Psoas muscle (tissue), 8 donors: ENCODE results near the gene INAFM1. TPM values are rescaled to one million over a fixed set of nuclear protein-coding genes. Genes with fewer than 3 reads are reported as not detected.

ENCODE experiments used
- ATAC-seq, 4 donors: fragments of 200-7000 bp; cut with Tn5 transposase; one replicate each; pipeline ENCODE4 v1.9.1; 2020; ENCODE audit warnings: moderate library complexity in 3 of 4, mild to moderate bottlenecking in 2 of 4
- DNase-seq, 2 donors: peaks; one replicate each; pipeline ENCODE4 v3.0.0-alpha.2; 2020
- H3K27ac ChIP-seq: fragments of 200-600 bp; one replicate; pipeline ENCODE4 v1.8.0; 2022
- H3K27me3 ChIP-seq, 3 donors: fragments of 200-600 bp in 1 of 3; one replicate each; pipeline versions ENCODE4 v1.6.1 to v1.8.0; 2013 to 2022; ENCODE audit warnings: low read length in 2 of 3, mild to moderate bottlenecking in 2 of 3, moderate library complexity in 1 of 3; ENCODE audit not compliant: insufficient read depth in 3 of 3
- H3K36me3 ChIP-seq, 2 donors: fragments of 200-600 bp in 1 of 2; one replicate each; pipeline versions ENCODE4 v1.6.1 to v1.8.0; 2013 to 2022; ENCODE audit warnings: low read depth in 1 of 2, mild to moderate bottlenecking in 1 of 2, moderate library complexity in 1 of 2; ENCODE audit not compliant: insufficient read depth in 1 of 2
- H3K4me1 ChIP-seq: fragments of 200-600 bp; one replicate; pipeline ENCODE4 v1.8.0; 2022
- H3K4me3 ChIP-seq: fragments of 200-600 bp; one replicate; pipeline ENCODE4 v1.8.0; 2022; ENCODE audit warnings: mild to moderate bottlenecking
- H3K9me3 ChIP-seq: fragments of 200-600 bp; one replicate; pipeline ENCODE4 v1.8.0; 2022
- WGBS, 3 donors: extraction: QIAGEN DNeasy Blood & Tissue Kit; methylation state at CpG; one replicate each; pipeline versions ENCODE4 v1.1.6 to v1.1.7; 2013; 5-methylcytosine and 5-hydroxymethylcytosine counted together
- intact Hi-C, 2 donors: fragments of 100-400 bp; cut with DNase I; formaldehyde crosslinking; loops; one replicate each; pipeline versions ENCODE4 v1.11.0 to v1.14.2; 2022
- polyA plus RNA-seq, 3 donors: library from polyadenylated mRNA; stranded (reverse); fragments of 200-250 nt; gene quantifications; one replicate each; pipeline ENCODE4 v1.2.3, GENCODE V29; 2013
- total RNA-seq, 4 donors: library from RNA; stranded (reverse); fragmentation: NEBNext Ultra II Directional in 2 of 4; extraction: Animal tissue kit (Norgen Biotek cat#: 25700) in 2 of 4; gene quantifications; one replicate each; pipeline versions ENCODE4 v1.2.1 to v1.2.4, GENCODE V29; 2021 to 2023
- TF ChIP-seq, protein P1 (sequence below): fragments of 200-600 bp; IDR thresholded peaks from one replicate; pipeline ENCODE4 v1.8.0; 2022; ENCODE audit warnings: antibody characterized with exemption
- donor health status: healthy with polysubstance abuse.
- donor health status: DM: no; HTN: no; CAD: no; lungs with moderate emphysema.
- donor health status: Bipolar disorder and iron deficiency.
- donor health status: healthy.
- donor health status: DM: yes; HTN: yes; CAD: no.
- donor health status: DM: no; HTN: no; CAD: no.
- donor health status: DM: no; HTN: no; CAD: no.
- donor health status: DM: yes; HTN: yes; CAD: no.

Gene INAFM1
- total and polyA plus RNA-seq, 7 donors: 3.6 to 21.2 (median 14.0) TPM

DNA sequence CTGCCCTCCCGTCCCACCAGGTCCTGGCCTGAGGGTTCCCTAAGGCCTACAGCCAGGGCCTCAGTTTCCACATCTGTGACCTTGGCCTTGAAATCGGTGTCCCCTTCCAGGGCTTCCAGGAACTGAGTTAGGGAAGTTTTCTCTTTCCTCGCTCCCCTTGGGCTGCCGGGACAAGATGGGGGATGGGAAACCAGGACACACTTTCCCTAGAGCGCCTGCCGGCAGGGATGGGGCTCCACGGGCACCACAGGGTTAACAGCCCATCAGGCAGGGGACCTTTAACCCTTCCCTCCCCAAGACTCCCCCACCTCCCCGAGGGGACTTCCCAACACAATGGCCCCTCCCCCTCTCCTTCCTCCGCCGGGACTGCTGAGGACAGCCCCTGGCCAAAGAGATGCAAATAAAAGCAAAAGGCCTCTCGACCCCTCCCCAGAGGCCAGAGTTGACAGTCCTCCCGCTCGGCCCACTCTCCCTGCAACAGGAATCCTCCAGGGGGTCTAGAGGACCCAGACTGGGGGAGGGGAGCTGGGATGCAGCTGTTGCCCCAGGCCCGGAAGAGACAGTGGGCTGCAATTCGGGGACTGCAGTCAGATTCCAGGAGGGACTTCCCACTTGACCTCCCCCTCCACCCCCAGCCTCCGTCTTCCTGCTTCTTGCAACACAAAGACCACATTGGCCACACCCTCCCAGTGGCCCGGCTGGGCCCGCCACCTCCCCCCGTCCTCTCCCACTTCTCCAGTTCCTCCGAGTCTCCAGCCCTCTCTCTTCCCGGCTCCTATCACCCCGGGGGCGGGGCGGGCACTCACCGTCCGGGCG, 47.1 kb upstream of the INAFM1 start:
- no peaks in the 10 kb centered on the region for H3K27me3 ChIP-seq
- DNase-seq: peak; percentile 93 to 94
- peaks cover 15% of the 10 kb centered on the region for H3K4me1 ChIP-seq
- 0 to 2% (median 2%) methylated on average over 20 to 27 of the region's 27 CpGs for WGBS, 3 donors
- H3K4me3 ChIP-seq: peak overlapping the region; percentile 99
- ATAC-seq: peak; percentile 49 to 62 (median 54)
- H3K36me3 ChIP-seq: peaks cover 0 to 30% of the 10 kb centered on the region in 2 donors
- H3K9me3 ChIP-seq: no peaks in the 10 kb centered on the region
- peak overlapping the region; percentile 100 for H3K27ac ChIP-seq
- intact Hi-C loops: no loop called here
- TF ChIP-seq, protein P1, sequence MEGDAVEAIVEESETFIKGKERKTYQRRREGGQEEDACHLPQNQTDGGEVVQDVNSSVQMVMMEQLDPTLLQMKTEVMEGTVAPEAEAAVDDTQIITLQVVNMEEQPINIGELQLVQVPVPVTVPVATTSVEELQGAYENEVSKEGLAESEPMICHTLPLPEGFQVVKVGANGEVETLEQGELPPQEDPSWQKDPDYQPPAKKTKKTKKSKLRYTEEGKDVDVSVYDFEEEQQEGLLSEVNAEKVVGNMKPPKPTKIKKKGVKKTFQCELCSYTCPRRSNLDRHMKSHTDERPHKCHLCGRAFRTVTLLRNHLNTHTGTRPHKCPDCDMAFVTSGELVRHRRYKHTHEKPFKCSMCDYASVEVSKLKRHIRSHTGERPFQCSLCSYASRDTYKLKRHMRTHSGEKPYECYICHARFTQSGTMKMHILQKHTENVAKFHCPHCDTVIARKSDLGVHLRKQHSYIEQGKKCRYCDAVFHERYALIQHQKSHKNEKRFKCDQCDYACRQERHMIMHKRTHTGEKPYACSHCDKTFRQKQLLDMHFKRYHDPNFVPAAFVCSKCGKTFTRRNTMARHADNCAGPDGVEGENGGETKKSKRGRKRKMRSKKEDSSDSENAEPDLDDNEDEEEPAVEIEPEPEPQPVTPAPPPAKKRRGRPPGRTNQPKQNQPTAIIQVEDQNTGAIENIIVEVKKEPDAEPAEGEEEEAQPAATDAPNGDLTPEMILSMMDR: no peak

DNA sequence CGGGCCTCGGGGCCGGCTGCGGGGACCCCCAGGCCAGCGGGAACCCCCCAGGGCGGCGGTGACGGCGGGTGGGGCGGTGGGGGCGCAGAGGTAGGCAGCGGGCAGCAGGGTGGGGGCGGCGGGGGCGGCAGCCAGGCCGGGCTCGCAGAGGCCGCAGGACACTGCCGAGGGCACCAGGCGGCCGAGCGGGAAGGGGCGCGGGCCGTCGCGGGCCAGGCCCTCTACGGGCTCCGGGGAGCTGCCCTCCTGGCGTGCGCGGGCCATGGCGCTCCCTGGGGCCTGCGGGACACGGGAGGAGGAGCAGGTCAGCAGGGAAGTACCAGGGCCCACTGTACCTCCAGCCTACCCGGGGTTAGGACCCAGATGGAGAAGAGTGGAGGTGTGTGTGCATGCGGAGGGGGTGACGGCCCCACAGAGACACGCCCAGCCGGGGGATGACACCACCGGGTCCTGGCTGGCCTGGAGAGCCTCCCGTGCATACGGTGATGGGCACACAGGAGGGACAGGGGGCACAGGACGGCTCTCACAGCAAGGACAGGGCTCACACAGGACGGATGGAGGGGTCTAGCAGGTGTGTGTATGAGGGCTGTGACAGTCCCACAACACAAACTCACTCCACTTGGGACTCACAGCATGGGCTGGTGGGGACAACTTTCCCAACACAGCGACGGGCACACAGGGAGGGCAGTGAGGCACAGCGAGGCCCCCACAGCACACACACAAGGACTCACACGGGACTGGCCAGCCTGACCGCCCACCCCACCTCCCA, 46.3 kb upstream of the INAFM1 start:
- Histone ChIP-seq H3K4me3 (peak overlapping the region; percentile 99), H3K9me3 (no peaks in the 10 kb centered on the region), H3K36me3 (peaks cover 0 to 23% of the 10 kb centered on the region in 2 donors), H3K27ac (peak overlapping the region; percentile 100), H3K4me1 (peaks cover 15% of the 10 kb centered on the region), H3K27me3 (no peaks in the 10 kb centered on the region)
- peak in 2 of 4 donors; percentile 12 to 23 for ATAC-seq
- TF ChIP-seq, protein P1: no peak
- DNase-seq: peak; percentile 60 to 75
- WGBS, 3 donors: 3 to 8% (median 8%) methylated on average over 27 to 50 of the region's 50 CpGs
- intact Hi-C loops: no loop called here

DNA sequence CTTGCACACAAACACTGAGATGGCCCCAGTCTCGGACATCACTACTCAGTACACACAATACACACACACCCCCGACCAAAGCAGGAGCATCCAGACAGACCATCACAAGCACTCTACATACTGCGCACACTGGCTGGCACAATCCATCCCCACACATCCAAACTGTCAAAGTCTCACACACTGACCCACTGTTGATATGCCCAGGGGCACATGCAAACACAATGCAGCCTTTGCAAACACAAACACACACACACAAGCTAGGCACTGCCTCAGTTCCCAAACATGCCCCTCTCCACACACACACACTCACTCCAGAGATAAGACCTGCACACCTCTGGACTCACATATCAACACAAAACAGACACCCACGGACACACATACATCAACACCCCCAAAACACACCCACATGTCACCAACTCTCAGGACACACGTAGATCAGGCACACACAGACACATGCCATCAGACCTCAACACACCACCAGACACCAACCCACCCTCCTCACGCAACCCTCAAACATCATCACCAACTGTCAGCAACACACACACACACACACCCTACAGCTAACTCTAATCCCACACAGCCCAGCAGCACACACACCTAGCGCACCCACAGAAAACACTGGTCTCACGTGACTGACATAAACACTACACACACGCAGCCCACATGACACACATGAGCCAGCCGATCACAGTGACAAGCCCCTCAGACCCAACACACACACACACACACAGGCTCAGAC, 45.6 kb upstream of the INAFM1 start:
- Histone ChIP-seq H3K27ac (peak overlapping the region; percentile 100), H3K36me3 (peaks cover 0 to 16% of the 10 kb centered on the region in 2 donors), H3K27me3 (no peaks in the 10 kb centered on the region), H3K4me3 (peak overlapping the region; percentile 99), H3K4me1 (peaks cover 15% of the 10 kb centered on the region), H3K9me3 (no peaks in the 10 kb centered on the region)
- DNase-seq: no peak
- TF ChIP-seq, protein P1: no peak
- WGBS, 3 donors: 28 to 31% (median 29%) methylated on average over 10 of the region's 10 CpGs
- intact Hi-C loops: no loop called here
- ATAC-seq: no peak

DNA sequence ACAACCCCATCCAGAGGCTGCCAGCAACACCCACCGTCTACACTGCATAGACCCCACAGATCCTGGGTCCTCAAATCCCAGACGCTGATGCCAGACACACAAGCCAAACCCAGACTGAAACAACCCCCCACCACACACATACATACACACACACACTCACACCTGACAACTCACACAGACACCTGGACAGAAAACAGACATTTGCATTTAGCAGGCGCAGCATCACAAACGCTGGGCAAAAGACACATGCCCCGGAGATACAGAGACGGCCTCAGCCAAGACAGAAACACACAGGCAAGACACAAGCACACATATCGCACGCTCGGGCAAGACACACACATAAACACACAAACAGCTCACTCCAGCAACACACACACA, 45.0 kb upstream of the INAFM1 start:
- Histone ChIP-seq H3K4me3 (peak overlapping the region; percentile 99), H3K36me3 (peaks cover 0 to 10% of the 10 kb centered on the region in 2 donors), H3K27me3 (no peaks in the 10 kb centered on the region), H3K4me1 (peaks cover 15% of the 10 kb centered on the region), H3K27ac (peak overlapping the region; percentile 100), H3K9me3 (no peaks in the 10 kb centered on the region)
- TF ChIP-seq, protein P1: no peak
- ATAC-seq: no peak
- no peak for DNase-seq
- intact Hi-C loops: no loop called here
- WGBS, 3 donors: 10 to 16% (median 12%) methylated on average over 9 of the region's 9 CpGs
